GM19025 (cell line): ENCODE results near the gene NCOA4.
A peak's percentile ranks its signal among the peaks of the same experiment; 100 is the strongest.
"Not testable (repeated sequence)": the region's sequence is repeated elsewhere in the genome, so short reads cannot be mapped to it uniquely, and the experiment has no call there.

Experiments
- ATAC-seq: cut with Tn5 transposase; IDR thresholded peaks from one replicate; pipeline ENCODE4 v1.9.1; 2021; ENCODE audit warnings: mild to moderate bottlenecking, low read depth, moderate library complexity; ENCODE audit not compliant: unreplicated experiment

The NCOA4 gene

GRCh38 chr10:46022978-46023702, 7.3 kb downstream of the NCOA4 start:
- peak; percentile 93 for ATAC-seq

- ATAC-seq = no peak
Measured at GRCh38 chr10:46020344-46020657, 10.1 kb downstream of the NCOA4 start.

DNA sequence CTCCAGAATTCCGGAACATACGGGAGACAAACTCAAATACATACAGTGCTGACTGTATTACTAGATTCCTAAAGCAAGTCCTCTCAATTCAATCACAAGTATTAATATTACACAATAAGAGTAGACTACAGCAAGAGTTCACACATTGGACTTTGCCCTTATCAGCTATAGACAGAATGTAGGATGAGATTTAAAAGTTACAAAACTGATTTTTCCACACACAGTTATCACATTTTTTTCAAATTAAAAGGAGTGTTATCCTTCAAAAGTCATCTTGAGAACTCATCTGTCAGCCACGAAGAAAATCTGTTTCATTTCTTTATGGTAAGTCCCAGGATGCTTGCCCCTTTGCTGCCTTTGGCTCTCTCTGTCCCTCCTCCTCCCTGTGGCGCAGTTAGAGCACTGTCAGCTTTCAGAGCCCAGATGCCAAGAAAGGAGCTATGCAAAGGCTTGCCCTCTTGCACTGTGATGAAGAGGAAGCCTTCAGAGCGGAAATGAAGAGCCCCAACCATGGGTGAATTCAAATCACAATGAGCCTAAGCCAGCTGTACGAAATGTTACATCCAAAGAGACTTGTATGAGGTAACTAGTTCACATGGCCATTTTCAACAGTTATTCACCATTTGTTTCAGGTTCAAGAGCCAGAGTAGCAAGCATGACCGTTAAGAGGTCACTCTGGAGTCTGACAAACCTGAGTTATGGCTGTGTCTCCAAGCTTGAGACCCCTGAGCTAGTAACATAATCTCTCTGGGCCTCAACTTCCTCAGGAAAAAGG, 10.7 kb downstream of the NCOA4 start:
- ATAC-seq = no peak

DNA sequence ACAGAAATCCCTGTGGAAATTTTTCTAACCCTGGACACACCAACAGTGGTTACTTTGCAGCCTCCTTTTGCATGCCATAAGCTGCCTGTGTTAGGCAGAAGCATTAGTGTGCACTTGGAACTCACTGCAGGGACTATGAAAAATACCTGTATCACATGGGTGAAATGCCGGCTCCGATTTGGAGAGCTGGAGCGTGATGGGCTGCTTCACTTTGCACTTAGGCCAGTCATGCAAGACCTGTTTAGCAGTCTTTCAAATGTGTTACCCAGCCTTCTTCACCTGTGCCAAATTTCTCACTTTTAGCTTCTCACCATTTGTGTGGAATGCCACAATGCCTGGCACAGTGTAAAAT, 11.3 kb downstream of the NCOA4 start:
- no peak for ATAC-seq

DNA sequence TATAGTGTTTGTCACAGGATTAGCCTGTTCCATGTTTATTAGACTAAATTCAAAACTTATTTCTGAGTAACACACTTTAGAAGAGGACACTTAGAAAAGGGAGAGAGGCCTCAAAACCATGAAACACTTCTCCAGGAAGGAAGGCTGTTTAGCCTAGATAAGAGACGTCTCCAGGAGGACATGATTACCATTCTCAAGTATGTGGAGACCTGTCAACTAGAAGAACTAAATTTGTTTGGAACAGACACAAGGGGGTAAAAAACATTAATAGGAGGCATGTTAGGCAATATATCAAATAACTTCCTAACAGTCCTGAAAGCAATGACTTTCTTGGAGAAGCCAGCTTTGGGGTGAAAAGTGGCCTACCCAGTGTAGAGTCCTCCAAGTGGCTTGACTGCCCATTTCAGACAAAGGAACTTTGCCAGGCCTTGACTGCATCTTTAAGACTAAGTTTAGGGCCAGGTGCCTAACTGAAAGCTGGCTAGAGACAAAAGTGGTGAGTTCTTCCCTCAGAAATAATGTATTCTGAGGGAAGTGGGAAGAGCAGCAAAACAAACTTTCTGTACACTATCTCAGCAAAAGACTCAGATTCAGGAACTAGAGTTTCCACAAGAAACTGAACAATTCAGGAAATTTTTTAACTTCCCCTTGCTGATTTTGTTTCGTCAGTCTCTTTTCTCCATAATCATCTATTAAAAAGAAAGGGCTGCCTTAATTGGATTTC, 11.8 kb downstream of the NCOA4 start:
- no peak for ATAC-seq

DNA sequence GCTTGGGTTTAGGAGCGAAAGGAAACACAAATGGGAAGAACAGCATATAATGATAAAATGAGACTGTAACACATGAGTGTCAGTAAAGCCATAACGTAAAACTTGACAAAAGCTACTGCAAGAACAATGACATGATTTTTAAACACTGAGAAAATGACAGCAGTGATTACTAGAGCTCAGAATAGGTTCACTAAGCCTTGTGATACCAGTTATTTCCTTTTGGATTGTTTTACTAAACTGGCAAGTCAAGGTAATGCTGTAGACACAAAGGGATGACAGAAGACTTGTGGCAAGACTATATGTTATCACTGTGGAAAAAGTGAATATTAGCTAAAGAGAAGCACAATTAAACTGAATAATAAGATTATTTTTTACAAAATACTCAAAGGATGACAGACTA, 12.7 kb downstream of the NCOA4 start:
- no peak for ATAC-seq

- ATAC-seq = no peak
Measured at GRCh38 chr10:46016811-46017210, 13.6 kb downstream of the NCOA4 start.

DNA sequence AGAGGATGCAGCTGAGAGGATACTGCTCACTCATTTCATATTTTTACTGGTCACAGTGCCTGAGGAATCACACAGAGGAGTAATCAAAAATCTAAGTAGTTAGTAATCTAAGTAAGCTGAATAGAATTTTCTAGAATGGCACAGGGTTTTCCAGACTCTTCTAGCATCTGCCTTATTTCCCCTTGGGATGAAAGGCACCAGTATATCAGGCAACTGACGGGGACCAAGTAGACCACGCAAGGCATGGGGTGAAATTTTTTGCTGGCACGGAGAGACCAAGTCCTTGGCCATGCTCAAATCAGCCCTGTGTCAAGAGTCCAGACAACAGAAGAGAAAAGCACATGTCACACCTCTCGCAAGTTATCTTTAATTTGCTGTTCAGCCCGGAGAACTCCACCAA, 14.2 kb downstream of the NCOA4 start:
- ATAC-seq = no peak

DNA sequence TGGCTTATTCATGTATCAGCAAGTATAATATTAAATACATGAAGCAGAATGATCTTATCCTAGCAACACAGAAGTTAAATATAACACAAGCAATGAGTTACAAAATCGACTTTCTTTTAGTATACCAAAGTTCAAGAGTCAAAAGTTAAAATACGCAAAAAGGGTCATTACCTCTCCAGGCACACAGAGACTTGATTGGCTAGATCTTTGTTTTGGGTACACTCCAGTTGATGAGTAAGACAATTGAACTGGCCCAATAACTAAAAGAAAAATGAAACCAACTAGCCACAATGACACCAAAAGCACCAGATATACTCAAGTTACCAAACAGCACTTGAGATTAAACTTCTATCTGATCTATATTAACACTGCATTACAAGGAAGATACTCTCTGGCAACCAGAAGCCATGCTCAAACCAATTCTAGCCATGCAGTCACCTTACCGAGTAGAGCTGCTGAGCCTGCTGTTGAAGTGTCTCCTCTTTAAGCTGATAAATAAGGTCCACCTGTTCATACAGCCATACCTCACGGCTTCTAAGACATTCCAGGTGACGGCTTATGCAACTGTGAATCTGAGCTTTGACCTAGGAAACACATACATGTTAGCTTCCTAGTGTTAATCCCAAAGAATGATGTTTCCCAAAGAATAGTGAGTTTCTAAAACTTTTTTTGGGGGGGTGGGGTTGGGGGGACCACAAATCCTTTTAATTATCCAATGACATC, 15.6 kb downstream of the NCOA4 start:
- ATAC-seq = no peak

DNA sequence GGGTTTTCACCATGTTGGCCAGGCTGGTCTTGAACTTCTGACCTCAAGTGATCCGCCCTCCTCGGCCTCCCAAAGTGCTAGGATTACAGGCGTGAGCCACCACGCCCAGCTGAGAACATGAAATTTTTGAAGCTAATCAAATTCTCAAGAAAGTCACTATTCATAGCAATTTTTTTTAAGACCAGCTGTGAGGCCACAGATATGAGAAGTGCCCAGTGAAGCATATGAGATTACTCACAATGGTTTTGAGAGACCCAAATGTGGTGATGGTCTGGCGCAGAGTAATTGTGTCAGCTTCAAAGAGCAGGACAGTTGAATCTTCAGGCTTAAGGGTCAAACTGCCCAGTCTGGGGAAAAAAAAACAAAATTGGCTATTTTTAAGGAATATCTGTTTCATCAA, 16.2 kb downstream of the NCOA4 start:
- ATAC-seq = no peak

DNA sequence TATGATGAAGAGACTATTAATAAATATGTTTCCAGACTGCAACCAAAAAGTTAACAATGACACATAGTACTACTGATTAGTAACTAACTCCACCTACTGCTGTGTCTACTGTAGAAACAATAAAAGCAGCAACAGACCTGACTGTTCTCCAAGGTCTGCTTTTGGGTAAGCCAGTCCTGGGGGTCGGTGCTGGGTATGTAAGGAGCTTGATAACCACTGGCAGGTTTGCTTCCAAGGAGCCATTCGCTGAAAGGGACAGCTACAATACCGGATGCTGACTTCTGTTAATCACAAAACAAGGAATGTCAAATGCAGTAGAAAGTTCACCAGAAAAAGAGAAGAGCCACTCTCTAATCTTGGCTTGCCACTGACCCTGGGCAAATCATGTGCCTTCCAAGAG, 17.7 kb downstream of the NCOA4 start:
- no peak for ATAC-seq

GRCh38 chr10:46006219-46006618, 24.2 kb downstream of the NCOA4 start:
- ATAC-seq = no peak

DNA sequence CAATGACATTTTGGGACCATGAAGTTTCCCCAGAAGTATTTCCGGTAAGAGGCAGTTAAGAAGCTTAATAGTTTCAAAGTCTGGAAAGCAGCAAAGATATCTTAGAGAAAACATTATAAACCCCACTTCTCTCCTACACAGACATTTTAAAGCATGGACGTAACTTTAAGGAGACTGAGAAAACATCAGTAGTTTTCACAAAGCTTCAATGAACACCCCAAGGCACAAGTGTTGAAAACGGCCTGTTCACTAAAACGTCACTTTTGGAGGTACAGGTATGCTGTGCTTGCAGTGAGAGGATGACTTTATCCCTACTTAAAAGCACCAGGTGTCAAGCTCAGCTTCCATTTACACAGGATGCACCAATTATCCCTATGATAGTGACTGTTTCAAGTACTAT, 25.0 kb downstream of the NCOA4 start:
- ATAC-seq = no peak

GRCh38 chr10:46004963-46005362, 25.5 kb downstream of the NCOA4 start:
- no peak for ATAC-seq

DNA sequence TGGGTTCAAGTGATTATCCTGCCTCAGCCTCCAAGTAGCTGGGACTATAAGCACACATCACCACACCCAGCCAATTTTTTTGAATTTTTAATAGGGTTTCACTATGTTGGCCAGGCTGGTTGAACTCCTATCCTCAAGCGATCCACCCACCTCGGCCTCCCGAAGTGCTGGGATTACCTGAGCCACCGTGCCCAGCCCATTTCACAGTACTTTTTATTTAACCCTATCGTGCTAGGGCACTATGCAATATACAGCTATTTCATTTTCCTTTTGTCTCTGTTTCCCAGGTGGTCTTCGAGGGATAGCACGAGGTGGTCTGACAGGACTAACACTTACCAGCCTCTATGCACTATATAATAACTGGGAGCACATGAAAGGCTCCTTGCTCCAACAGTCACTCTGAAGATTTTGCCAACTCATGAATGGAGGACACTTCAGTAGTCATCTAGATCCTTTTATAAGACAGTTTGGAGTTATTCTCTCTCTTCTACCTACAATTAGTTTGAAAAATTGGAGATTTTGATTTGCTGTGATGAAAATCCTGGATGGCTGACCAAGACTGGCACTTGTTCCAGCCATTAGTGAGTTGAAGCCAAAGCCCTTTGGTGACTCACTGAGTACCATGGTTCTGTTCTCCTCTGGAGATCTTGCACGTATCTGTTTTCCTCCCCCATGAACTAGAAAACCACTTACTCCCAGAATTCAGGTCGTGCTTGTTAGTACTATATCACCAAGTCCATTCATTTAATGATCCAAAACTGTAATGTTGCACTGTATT, 27.3 kb downstream of the NCOA4 start:
- no peak for ATAC-seq

DNA sequence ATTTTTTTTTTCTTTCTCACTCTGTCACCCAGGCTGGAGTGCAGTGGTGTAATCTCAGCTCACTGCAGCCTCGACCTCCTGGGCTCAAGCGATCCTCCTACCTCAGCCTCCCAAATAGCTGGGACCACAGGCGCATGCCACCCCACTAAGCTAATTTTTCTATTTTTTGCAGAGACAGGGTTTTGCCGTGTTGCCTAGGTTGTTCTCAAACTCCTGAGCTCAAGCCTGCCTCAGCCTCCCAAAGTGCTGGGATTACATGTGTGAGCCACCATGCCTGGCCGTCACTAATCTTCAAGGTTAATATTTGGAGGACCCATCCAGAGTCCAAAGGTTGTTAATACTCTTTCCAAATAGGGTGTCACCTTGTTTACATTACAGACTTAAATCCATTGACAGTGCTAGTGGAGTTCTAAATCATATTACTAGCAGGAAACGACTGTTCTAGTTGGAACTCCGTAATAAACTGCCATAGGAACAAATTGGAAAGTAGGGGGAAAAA, 28.2 kb downstream of the NCOA4 start:
- ATAC-seq = not testable (repeated sequence)

- ATAC-seq = no peak
Measured at GRCh38 chr10:46001187-46001756, 29.2 kb downstream of the NCOA4 start.

GRCh38 chr10:46000538-46000937, 29.9 kb downstream of the NCOA4 start:
- no peak for ATAC-seq

DNA sequence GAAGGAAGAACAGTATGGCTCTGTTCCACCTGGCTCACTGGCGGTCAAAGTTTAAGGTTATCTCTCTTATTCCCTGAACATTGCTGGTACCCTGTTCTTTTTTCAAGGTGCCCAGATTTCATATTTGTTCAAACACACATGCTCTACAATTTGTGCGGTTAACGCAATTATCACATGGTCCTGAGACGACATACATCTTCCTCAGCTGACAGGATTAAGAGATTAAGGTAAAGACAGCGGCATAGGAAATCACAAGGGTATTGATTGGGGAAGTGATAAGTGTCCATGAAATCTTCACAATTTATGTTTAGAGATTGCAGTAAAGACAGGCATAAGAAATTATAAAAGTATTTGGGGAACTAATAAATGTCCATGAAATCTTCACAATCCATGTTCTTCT, 30.5 kb downstream of the NCOA4 start:
- ATAC-seq = not testable (repeated sequence)
